H9 (cell line): ENCODE measurements around the gene AKAP12. TPM values are rescaled to one million over a fixed set of nuclear protein-coding genes. Genes with fewer than 3 reads are reported as not detected.

Source experiments
- DNase-seq: peaks from one replicate; pipeline ENCODE4 v3.0.0-alpha.2; 2017
- H2AFZ ChIP-seq: one replicate; pipeline ENCODE4 v1.6.1; 2013; ENCODE audit warnings: mild to moderate bottlenecking, low read length, control low read depth, moderate library complexity
- H2AK5ac ChIP-seq: 2 replicates; pipeline ENCODE4 v1.6.1; 2013; ENCODE audit warnings: low read length, control low read depth, mixed read lengths; ENCODE audit not compliant: insufficient read length
- H2BK120ac ChIP-seq: one replicate; pipeline ENCODE4 v1.6.1; 2013; ENCODE audit warnings: low read depth, mild to moderate bottlenecking, low read length, control low read depth, inconsistent platforms; ENCODE audit not compliant: poor library complexity, severe bottlenecking
- H2BK12ac ChIP-seq: 2 replicates; pipeline ENCODE4 v1.6.1; 2013; ENCODE audit warnings: low read length, control low read depth, mixed read lengths, low read depth; ENCODE audit not compliant: insufficient read length
- H2BK15ac ChIP-seq: 2 replicates; pipeline ENCODE4 v1.6.1; 2013; ENCODE audit warnings: low read depth, low read length, control low read depth
- H2BK20ac ChIP-seq: one replicate; pipeline ENCODE4 v1.6.1; 2013; ENCODE audit warnings: low read depth, mild to moderate bottlenecking, low read length, control low read depth, inconsistent platforms; ENCODE audit not compliant: poor library complexity, severe bottlenecking
- H2BK5ac ChIP-seq: 2 replicates; pipeline ENCODE4 v1.6.1; 2013; ENCODE audit warnings: low read length, control low read depth, mixed read lengths; ENCODE audit not compliant: insufficient read length
- H3K14ac ChIP-seq: 2 replicates; pipeline ENCODE4 v1.6.1; 2013; ENCODE audit warnings: low read length, control low read depth; ENCODE audit not compliant: insufficient read depth
- H3K18ac ChIP-seq: 2 replicates; pipeline ENCODE4 v1.6.1; 2013; ENCODE audit warnings: low read depth, mild to moderate bottlenecking, mixed read lengths, low read length, control low read depth; ENCODE audit not compliant: insufficient read length
- H3K23ac ChIP-seq: 2 replicates; pipeline ENCODE4 v1.6.1; 2013; ENCODE audit warnings: low read length, control low read depth, mixed read lengths, low read depth; ENCODE audit not compliant: insufficient read length
- H3K23me2 ChIP-seq: 2 replicates; pipeline ENCODE4 v1.6.1; 2013; ENCODE audit warnings: low read depth, mild to moderate bottlenecking, mixed read lengths, low read length, control low read depth; ENCODE audit not compliant: insufficient read length, poor library complexity, severe bottlenecking
- H3K27ac ChIP-seq: 2 replicates; pipeline ENCODE4 v1.5.1; 2013; ENCODE audit warnings: low read length, control low read depth, mixed read lengths, low read depth; ENCODE audit not compliant: insufficient read length
- H3K27me3 ChIP-seq: 2 replicates; pipeline ENCODE4 v1.6.1; 2013; ENCODE audit warnings: low read length, control low read depth, inconsistent platforms; ENCODE audit not compliant: insufficient read depth
- H3K4ac ChIP-seq: 2 replicates; pipeline ENCODE4 v1.6.1; 2013; ENCODE audit warnings: low read depth, mild to moderate bottlenecking, control low read depth, inconsistent platforms, low read length, moderate library complexity
- H3K4me1 ChIP-seq: 2 replicates; pipeline ENCODE4 v1.6.1; 2013; ENCODE audit warnings: low read length, control low read depth, inconsistent platforms; ENCODE audit not compliant: insufficient read depth
- H3K4me2 ChIP-seq: 2 replicates; pipeline ENCODE4 v1.6.1; 2013; ENCODE audit warnings: low read length, control low read depth, mixed read lengths; ENCODE audit not compliant: insufficient read length, insufficient read depth
- H3K56ac ChIP-seq: 2 replicates; pipeline ENCODE4 v1.6.1; 2013; ENCODE audit warnings: low read depth, mild to moderate bottlenecking, mixed read lengths, low read length, control low read depth; ENCODE audit not compliant: insufficient read length
- H3K79me1 ChIP-seq: 2 replicates; pipeline ENCODE4 v1.6.1; 2013; ENCODE audit warnings: low read depth, mild to moderate bottlenecking, moderate library complexity, low read length, control low read depth, inconsistent platforms; ENCODE audit not compliant: insufficient read depth, poor library complexity, severe bottlenecking
- H3K79me2 ChIP-seq: 2 replicates; pipeline ENCODE4 v1.6.1; 2013; ENCODE audit warnings: low read length, control low read depth, inconsistent platforms; ENCODE audit not compliant: insufficient read depth
- H3K9ac ChIP-seq: 2 replicates; pipeline ENCODE4 v1.6.1; 2013; ENCODE audit warnings: low read length, control low read depth, mixed read lengths; ENCODE audit not compliant: insufficient read length; ENCODE audit errors: extremely low read depth
- H3K9me3 ChIP-seq: one replicate; pipeline ENCODE4 v1.6.1; 2013; ENCODE audit warnings: low read depth, low read length, inconsistent platforms; ENCODE audit not compliant: control insufficient read depth
- H3T11ph ChIP-seq: one replicate; pipeline ENCODE4 v1.6.1; 2013; ENCODE audit warnings: mild to moderate bottlenecking, low read length, control low read depth, inconsistent platforms
- H4K20me1 ChIP-seq: one replicate; pipeline ENCODE4 v1.6.1; 2013; ENCODE audit not compliant: control insufficient read depth, insufficient read length, insufficient read depth
- H4K5ac ChIP-seq: 2 replicates; pipeline ENCODE4 v1.6.1; 2013; ENCODE audit warnings: low read depth, mild to moderate bottlenecking, mixed read lengths, low read length, control low read depth; ENCODE audit not compliant: insufficient read length
- H4K8ac ChIP-seq: replicated peaks from 2 replicates; pipeline ENCODE4 v1.6.1; 2013; ENCODE audit warnings: low read length, control low read depth, mixed read lengths, low read depth; ENCODE audit not compliant: insufficient read length
- H4K91ac ChIP-seq: 2 replicates; pipeline ENCODE4 v1.6.1; 2013; ENCODE audit warnings: low read depth, mild to moderate bottlenecking, moderate library complexity, mixed read lengths, low read length, control low read depth; ENCODE audit not compliant: insufficient read length
- H3K27ac Mint-ChIP-seq, 3 experiments: 2 replicates in 2 of 3; 3 replicates in 1 of 3; pipeline ENCODE4 v1.8.0; 2020 to 2021; ENCODE audit warnings: mixed read lengths in 3 of 3, mild to moderate bottlenecking in 1 of 3, moderate library complexity in 1 of 3
- H3K27me3 Mint-ChIP-seq: 2 replicates; pipeline ENCODE4 v1.8.0; 2021; ENCODE audit warnings: low read depth, mild to moderate bottlenecking, moderate library complexity, mixed read lengths
- H3K36me3 Mint-ChIP-seq, 3 experiments: 2 replicates in 2 of 3; 3 replicates in 1 of 3; pipeline ENCODE4 v1.8.0; 2020 to 2021; ENCODE audit warnings: low read depth in 3 of 3, mixed read lengths in 3 of 3; ENCODE audit not compliant: insufficient read depth in 1 of 3
- H3K4me1 Mint-ChIP-seq, 2 experiments: 2 replicates each; pipeline ENCODE4 v1.8.0; 2020; ENCODE audit warnings: mixed read lengths in 2 of 2
- H3K4me3 Mint-ChIP-seq, 2 experiments: 2 replicates in 1 of 2; 3 replicates in 1 of 2; pipeline ENCODE4 v1.8.0; 2020 to 2021; ENCODE audit warnings: mild to moderate bottlenecking in 2 of 2, mixed read lengths in 2 of 2, moderate library complexity in 1 of 2
- H3K9me3 Mint-ChIP-seq, 2 experiments: 2 replicates in 1 of 2; 3 replicates in 1 of 2; pipeline ENCODE4 v1.8.0; 2020; ENCODE audit warnings: mild to moderate bottlenecking in 2 of 2, mixed read lengths in 2 of 2, moderate library complexity in 1 of 2
- WGBS: extraction: QIAGEN DNeasy Blood & Tissue Kit; methylation state at CpG from one replicate; pipeline ENCODE4 v1.1.7; 2013; ENCODE audit warnings: missing lambda C conversion rate, low lambda C conversion rate, mixed read lengths; ENCODE audit not compliant: insufficient read length; ENCODE audit errors: extremely low coverage; 5-methylcytosine and 5-hydroxymethylcytosine counted together
- total RNA-seq: library from RNA; stranded (reverse); gene quantifications from 2 replicates; pipeline ENCODE4 v1.2.1, GENCODE V29; 2021
- TF ChIP-seq, protein P1 (sequence below): fragments of 200-600 bp; sonication (generic); conservative IDR thresholded peaks from 3 replicates; pipeline ENCODE4 v1.8.0; 2021; ENCODE audit warnings: antibody characterized with exemption, mild to moderate bottlenecking

The AKAP12 gene
- total RNA-seq, 1 experiment from 2014 or later = 52.3 TPM

DNA sequence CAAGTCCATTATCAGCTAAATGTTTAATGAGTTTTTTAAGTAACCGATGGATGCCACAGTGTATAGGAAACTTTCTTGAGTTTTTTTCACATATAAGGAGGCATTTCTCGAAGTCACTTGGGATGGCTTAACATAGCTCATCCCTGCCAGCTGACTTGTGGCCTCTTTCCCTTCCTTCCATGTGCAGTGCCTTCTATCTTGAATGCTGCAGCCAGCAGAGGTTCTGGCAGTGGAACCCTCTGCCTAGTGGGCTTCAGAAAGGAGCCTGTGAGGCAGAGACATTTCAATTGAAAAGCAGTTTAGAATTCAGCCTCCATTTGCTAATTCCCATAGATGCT lies 51.9 kb downstream of the AKAP12 start:
- Histone ChIP-seq H2AFZ (no peak overlapping the region), H3K27me3 (no peaks in the 10 kb centered on the region), H3K27ac (no peak overlapping the region), H2AK5ac (no peak overlapping the region), H2BK12ac (no peak overlapping the region), H4K5ac (no peak overlapping the region), H3K23me2 (no peaks in the 10 kb centered on the region), H3K9me3 (no peaks in the 10 kb centered on the region), H2BK5ac (no peak overlapping the region), H3K4me2 (no peak overlapping the region), H4K20me1 (no peaks in the 10 kb centered on the region), H3K56ac (no peak overlapping the region), H2BK15ac (no peak overlapping the region), H4K8ac (no peak overlapping the region), H3K14ac (no peak overlapping the region), H2BK20ac (no peak overlapping the region), H3T11ph (no peak overlapping the region), H3K18ac (no peak overlapping the region), H2BK120ac (no peak overlapping the region), H3K4me1 (no peaks in the 10 kb centered on the region), H3K4ac (no peak overlapping the region), H4K91ac (no peak overlapping the region), H3K23ac (no peak overlapping the region), H3K9ac (no peak overlapping the region), H3K79me1 (no peaks in the 10 kb centered on the region), H3K79me2 (no peaks in the 10 kb centered on the region; the same call in 1 of the 2 replicates)
- DNase-seq = no peak
- no peaks in the 10 kb centered on the region for H3K9me3 Mint-ChIP-seq
- H3K4me3 Mint-ChIP-seq = no peak overlapping the region
- H3K4me1 Mint-ChIP-seq = peaks cover 22 to 40% of the 10 kb centered on the region in 2 experiments
- H3K27ac Mint-ChIP-seq = no peak overlapping the region
- TF ChIP-seq, protein P1, sequence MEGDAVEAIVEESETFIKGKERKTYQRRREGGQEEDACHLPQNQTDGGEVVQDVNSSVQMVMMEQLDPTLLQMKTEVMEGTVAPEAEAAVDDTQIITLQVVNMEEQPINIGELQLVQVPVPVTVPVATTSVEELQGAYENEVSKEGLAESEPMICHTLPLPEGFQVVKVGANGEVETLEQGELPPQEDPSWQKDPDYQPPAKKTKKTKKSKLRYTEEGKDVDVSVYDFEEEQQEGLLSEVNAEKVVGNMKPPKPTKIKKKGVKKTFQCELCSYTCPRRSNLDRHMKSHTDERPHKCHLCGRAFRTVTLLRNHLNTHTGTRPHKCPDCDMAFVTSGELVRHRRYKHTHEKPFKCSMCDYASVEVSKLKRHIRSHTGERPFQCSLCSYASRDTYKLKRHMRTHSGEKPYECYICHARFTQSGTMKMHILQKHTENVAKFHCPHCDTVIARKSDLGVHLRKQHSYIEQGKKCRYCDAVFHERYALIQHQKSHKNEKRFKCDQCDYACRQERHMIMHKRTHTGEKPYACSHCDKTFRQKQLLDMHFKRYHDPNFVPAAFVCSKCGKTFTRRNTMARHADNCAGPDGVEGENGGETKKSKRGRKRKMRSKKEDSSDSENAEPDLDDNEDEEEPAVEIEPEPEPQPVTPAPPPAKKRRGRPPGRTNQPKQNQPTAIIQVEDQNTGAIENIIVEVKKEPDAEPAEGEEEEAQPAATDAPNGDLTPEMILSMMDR = no peak
- no peaks in the 10 kb centered on the region for H3K27me3 Mint-ChIP-seq
- H3K36me3 Mint-ChIP-seq = no peaks in the 10 kb centered on the region
- no CpG with 5 or more reads among the region's 2 CpGs for WGBS
